GM19193 (cell line): ENCODE data around the gene ZNF746.

Source experiments
- POLR2A ChIP-seq: IDR thresholded peaks from 4 replicates; pipeline ENCODE4 v1.6.1; 2011; ENCODE audit not compliant: insufficient read depth, insufficient read length; ENCODE audit errors: extremely low read depth

The ZNF746 gene

DNA sequence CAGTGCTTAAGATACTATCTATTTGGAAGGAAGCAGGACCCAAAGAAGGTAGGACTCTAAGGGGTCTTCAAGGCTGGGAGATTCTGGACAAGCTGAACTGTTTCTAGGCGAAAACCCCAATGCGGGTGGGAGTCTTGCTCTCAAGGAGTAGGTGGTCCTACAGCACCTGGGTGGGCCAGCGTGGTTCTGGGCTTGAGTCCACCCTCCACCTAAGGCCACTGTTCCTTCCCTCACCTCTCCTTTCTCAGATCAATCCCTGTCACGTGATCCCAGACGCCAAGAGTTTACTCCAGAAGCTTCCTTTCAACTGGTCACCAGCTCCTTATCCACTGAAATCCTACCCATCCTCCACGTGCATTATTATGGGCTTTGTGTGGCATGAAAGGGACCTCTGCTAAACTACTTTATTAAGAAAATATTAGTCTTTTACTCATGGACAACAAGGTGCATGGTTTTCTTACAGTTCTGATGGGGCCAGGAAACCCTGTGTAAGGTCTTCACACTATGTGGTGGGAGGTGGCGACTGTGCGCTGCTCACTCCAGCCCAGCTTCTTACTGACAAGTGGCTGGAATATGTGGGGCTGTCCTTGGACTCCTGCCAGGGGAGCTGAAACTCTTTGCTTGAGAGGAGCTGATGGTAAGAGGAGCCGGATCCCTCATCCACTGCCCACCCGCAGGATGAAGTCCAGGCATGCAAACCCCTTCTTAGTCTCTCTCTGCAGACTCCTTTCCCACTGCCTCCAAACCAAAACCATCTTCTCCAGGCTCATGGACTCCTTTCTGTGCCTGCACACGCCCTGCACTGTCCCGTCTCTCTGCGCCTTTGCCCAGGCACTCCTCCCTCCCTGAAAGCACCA lies 1.6 kb downstream of the ZNF746 start:
- no peak for TF ChIP-seq POLR2A

DNA sequence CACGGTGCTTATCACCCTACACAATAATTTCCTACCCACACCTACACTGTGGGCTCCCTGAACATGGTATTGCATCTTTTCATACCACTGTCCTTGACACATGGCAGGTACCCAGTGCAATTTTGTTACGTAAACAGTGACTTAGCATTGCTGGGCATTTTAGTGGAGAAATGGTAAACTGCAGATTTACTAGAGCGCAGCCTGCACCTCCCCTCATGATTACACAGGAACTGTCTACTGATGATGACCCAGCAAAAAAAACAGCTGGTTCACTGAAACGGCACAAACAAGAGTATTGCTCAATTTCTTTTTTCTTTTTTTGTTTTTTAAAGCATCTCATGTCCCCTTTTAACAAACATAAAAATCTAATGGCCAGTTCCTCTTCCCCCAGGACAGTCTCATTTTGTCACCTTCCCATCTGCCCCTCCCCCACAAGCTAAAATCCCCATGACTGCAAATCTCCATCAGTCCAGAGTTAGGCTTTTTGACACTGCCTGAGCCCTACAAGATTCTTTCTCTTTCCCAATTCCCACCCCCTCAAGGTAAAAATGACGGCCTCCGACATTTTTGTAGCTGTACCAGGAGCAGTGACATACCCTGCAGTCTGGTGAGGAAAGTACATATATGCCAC lies 2.8 kb downstream of the ZNF746 start:
- no peak for TF ChIP-seq POLR2A

DNA sequence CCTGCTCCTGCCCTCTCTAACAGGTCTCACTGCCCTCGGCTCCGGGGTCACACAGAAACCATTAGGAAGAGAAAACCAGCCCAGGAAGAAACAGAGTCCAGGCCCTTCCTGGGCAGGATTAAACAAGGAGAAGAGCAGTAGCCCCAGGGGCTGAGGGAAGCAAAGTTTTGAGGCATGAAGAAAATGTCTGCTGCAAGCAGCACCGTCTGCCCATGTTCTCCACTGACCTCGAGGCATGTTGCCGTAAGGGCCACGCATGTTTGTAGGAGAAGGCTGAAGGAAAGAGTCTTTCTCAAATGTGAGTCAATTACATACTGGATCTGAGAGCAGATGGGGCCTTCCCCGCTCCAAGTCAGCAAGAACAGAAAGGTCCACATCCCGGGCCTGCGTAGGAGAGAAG lies 4.2 kb downstream of the ZNF746 start:
- TF ChIP-seq POLR2A, result no peak

DNA sequence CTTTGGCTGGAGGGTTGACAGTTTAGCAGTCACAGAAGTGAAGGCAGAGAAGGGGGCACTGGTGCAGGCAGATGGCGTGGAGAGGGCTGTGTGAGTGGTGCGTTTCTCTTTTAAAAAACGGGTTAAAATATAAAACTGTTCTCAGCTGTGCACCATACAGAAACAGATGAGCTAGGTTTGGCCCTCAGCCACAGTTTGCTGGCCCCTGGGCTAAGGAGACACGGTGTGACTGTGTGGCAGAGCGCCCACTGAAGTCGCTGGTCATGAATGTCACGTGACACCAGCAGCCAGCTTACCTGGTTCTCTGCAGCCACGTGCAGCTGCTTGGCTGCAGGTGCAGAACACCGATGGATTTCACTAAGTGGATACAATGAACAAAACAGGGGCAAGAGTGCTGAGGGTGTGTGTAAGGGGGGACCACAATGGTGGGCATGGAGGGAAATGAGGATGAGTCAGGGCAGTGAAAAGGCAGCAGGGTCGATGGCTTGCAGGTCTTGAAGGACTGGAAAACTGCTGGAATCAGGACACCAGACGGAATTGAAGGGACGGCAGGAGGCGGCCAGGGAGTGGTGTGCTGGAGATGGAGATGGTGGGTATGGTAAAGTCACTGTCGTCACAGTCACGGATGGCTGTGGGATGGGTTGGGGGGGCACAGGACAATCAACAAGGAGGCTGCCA lies 7.4 kb downstream of the ZNF746 start:
- TF ChIP-seq POLR2A, result no peak

DNA sequence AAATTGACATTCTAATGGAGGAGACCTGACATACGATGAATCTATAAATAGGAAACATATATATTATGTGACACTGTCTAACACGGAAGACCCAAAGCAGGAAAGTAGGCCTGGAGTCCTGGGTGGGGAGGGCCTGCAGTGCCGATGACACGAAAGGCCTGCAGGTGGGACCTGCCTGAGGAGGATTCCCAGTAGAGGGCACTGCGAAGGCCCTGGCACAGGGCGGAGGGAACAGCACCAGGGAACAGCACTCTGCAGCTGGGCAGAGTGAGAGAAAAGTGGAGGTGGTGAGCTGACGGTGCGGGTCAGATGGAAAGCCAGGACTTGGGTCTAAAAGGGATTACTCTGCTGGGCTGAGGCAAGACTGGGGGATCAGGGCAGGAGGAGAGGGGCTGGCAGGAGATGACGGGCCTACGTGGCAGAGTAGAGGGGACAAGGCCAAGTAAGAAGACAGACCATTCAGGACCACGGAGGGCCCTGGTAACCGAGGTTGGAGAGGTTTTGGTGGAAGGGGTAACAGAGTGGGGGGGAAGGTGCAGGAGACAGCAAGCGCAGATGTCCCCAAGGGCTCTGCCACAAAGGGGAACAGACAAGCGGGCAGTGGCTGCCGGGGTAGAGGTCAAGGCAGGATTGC lies 8.1 kb downstream of the ZNF746 start:
- no peak for TF ChIP-seq POLR2A

DNA sequence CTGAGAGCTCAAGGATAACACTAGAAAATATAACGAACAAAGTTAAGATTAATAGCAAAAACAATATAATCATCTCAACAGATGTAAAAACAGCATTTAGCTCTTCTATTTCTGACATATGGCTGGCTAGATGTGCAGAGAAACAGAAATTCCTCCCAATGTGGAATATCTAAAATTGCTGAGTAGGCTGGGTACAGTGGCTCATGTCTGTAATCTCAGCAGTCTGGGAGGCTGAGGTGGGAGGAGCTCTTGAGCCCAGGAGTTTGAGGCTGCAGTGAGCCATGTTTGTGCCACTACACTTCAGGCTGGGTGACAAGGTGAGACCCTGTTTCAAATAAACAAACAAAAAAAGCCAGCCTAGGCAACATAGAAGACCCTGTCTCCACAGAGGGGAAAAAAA lies 18.0 kb downstream of the ZNF746 start:
- no peak for TF ChIP-seq POLR2A

DNA sequence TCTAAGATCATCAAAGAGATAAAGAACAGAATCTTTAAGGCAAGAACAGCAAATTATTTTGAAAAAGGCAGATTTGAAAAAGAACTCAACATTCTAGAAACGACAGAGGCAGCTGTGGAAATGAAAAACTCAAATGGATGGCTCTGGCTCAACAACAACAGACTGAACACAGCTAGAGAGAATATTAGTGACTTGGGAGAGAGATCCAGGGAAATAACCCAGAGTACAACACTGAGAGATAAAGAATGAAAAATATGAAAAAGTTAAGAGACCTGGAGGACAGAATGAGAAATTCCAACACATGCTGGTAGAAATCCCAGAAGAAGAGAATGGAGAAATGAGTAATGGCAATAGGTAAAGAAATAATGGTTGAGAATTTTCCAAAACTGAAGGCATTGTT lies 18.9 kb downstream of the ZNF746 start:
- TF ChIP-seq POLR2A, result no peak

DNA sequence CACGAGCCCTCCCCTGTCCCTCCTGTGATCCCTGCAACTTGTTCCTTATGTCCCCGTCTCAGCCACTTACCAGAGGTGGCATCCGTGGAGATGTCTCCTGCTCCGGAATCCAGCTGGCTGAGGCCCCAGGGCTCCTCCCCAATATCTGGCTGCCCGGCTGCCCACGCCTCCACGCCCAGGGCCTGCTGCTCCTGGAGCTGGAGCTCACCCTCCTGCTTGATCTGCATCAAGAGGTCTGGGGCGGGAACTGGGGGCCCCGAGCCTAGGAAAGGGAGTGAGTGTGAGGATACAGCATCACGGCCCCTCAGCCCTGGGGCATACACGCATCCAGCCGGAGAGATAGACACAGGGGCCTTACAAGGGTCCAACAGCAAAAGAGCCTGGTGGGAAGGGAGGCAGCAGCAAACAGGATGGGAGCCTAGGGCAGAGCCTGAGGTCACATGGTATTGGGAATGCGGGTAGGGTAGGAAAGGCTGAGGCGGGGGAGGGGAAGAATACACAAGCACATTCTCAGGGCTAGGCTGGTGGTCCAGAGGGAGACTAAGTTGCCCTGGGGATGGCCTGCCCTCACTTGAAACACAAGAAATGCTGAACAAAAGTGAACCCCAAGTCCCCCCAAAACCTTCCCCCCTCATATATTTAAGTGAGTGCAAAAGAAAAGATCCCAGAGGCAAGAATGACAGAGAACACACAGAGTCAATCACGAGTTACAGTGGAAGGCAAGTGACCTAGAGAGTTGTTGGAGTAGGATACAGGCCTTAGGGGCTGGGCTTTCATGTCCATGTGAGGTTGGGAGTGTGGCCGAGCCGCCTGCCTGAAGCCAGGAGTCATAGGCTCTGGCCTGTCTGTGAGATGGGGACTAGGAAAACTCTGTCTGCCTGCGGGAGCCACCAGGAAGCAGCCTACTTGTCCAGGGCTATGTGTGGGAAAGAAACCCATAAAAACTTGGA lies 19.8 kb downstream of the ZNF746 start:
- no peak for TF ChIP-seq POLR2A

DNA sequence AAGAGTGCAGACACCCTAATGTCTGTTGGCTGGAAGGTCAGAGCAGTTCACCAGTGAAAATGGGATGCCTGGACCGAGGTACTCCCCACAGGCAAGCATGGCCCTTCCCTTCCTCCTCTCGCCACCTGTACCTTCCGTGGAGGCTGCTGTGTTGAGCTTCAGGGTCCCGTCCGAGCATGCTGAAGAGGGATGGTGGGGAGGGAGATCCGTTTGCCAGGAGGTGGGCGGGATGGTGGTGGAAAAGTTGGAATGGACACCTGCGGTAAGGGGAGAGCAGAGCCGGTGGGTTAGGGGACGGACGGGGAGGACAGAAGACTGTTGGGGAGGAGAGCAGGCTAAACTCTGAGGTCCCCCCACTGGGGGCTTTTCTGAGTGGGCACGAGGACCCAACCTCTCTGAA lies 20.8 kb downstream of the ZNF746 start:
- no peak for TF ChIP-seq POLR2A

DNA sequence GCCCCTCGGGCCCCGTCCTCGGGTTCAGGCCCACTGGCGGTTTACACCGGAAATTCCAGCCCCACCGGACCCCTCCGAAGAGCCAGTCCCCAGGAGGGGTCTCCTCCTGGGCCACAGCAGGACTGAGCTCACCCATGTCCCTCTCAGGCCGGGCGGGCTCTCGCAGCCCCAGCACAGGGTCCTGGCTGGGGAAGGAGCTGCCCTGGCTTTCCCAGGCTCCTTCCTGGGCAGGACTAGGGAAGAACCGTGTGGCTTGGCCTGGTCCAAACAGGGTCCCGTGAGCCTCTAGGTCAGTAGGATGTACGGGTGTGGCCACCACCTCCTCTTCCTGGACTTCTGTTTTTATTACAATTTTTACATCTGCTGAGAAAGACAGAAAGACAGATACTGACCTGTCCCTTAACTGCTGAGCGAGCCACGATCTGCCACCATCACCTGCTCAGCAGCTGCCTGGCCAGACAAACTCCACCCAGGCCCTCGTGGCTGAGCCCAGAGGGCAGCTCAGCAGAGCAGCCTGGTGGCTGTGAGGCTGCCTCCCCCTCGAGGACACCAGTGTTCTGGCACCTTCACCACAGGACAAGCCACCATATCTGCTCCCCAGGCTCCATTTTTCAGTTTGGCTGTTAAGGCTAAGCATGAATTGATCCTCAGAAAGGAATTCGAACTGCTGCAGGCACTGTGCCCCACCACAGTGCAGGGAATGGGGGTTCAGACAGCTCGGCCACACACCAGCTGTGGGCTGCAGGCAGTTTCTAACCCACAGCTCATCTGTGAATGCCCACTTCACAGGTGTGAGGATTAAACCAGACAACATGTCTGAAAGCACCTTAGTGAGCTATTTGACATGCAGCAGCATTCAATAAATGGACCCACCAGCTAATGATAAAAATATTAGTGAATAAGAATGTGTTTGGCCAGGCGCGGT lies 22.2 kb downstream of the ZNF746 start:
- no peak for TF ChIP-seq POLR2A

DNA sequence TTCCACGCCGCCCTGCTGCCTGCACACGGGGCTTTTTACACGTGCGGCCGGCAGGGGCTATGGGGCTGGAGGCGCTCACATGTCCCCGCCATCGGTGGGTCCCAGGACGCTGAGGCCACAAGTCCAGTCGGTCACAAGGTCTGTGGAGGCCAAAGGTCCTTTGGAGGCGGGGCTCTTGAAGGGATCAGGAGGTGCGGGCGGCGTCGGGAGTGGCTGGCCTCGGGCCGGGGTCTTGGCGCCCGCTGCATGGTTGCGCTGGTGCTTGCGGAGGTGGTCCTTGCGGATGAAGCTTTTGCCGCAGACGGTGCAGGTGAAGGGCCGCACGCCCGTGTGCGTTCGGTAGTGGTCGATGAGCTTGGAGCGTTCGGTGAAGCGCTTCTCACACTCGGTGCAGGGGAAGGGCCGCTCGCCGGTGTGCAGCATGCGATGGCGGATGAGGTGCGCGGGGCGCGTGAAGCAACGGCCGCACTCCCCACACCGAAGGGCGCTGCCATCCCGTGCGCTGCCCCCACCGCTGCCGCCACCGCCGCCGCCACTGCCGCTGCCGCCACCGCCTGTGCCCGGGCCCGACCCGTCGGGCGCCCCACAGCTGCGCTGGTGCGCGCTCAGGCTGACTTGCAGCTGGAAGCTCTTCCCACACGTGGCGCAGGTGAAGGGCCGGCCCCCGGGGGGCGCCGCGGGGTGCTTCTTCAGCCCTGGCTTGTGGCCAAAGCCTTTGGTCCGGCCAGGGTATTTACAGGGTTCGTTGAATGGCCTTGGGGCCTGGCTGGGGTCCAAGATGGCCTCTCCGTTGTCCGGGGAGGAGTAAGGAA lies 23.1 kb downstream of the ZNF746 start:
- no peak for TF ChIP-seq POLR2A

DNA sequence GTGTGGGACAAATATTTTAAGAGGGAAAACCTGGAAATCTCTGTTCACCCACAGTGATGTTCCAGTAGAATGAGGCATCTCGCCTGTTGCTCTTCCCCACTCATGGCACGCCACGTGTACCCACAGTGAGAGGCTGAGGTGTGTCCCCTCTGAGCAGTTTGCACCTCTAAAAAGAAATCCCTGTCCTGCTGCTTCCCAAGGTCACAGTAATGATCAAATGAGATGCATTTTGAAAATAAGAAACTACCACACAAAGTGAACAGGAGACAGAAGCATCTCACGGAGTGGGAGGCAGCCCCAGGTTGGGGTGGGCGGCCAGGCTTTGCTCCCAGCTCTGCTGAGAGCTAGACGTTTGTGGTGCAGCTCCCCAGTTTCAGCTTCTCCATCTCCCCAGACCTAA lies 24.4 kb downstream of the ZNF746 start:
- TF ChIP-seq POLR2A, result no peak
